ENCODE data around the gene SDHA.
"Not testable (repeated sequence)": the region's sequence is repeated elsewhere in the genome, so short reads cannot be mapped to it uniquely, and the experiment has no call there.

The SDHA gene

GRCh38 chr5:217494-218456 is at the start of gene SDHA, which contains the start of gene CCDC127:
TSS of gene SDHA (plus strand) at chr5:218320. CDS start at chr5:218356, 36 bp downstream.
TSS of gene CCDC127 (minus strand) at chr5:218153. CDS start at chr5:216849, 1,304 bp downstream.
- H3K36me3 ChIP-seq (ENCODE audit: low read length); H3F3A ChIP-seq (ENCODE audit: insufficient read depth); H3K27me3 ChIP-seq (ENCODE audit: low read length); H3K9me2 ChIP-seq (replicated peaks; ENCODE audit: insufficient read depth, low read length); H3K9me3 ChIP-seq (ENCODE audit: insufficient read depth, low read length): not testable (repeated sequence)
- Histone ChIP-seq H3K79me2 (ENCODE audit: insufficient read depth, low read length) (peaks cover 71% of the 10 kb centered on the region), H3K27ac (ENCODE audit: low read depth, low read length) (peak within 1 kb of the TSS; percentile 69), H3K9ac (ENCODE audit: low read length) (peak within 1 kb of the TSS; percentile 99), H4K20me1 (ENCODE audit: low read depth, low read length) (peaks cover 16% of the 10 kb centered on the region; the same call in 1 of the 2 replicates), H2AFZ (ENCODE audit: low read depth, low read length, severe bottlenecking) (peak within 1 kb of the TSS; percentile 88), H3K4me3 (ENCODE audit: insufficient read depth, low read length, poor library complexity, severe bottlenecking) (peak within 1 kb of the TSS; percentile 100), H3K4me2 (ENCODE audit: low read depth, low read length, poor library complexity, severe bottlenecking) (peak within 1 kb of the TSS; percentile 72)
- TF ChIP-seq CTCF (IDR thresholded peaks at IDR 0.05; ENCODE audit: insufficient read depth, low read length, poor library complexity, severe bottlenecking): peak; percentile 50

- Histone ChIP-seq H3K27me3 (ENCODE audit: low read length) (no peaks in the 10 kb centered on the region), H3K4me2 (ENCODE audit: low read depth, low read length, poor library complexity, severe bottlenecking) (no peak overlapping the region)
Measured at GRCh38 chr5:169071-169727, 48.9 kb upstream of the SDHA start.

GRCh38 chr5:169728-170094 is 48.4 kb upstream of the SDHA start:
- no peak overlapping the region for H3K4me3 ChIP-seq (ENCODE audit: insufficient read depth, low read length, poor library complexity, severe bottlenecking)
- H4K20me1 ChIP-seq (ENCODE audit: low read depth, low read length): no peaks in the 10 kb centered on the region
- no peaks in the 10 kb centered on the region for H3K9me3 ChIP-seq (ENCODE audit: insufficient read depth, low read length)
- no peaks in the 10 kb centered on the region for H3K9me2 ChIP-seq (replicated peaks; ENCODE audit: insufficient read depth, low read length)
- H3F3A ChIP-seq (ENCODE audit: insufficient read depth): no peaks in the 10 kb centered on the region
- no peak overlapping the region for H2AFZ ChIP-seq (ENCODE audit: low read depth, low read length, severe bottlenecking)
- no peak overlapping the region for H3K27ac ChIP-seq (ENCODE audit: low read depth, low read length)
- H3K9ac ChIP-seq (ENCODE audit: low read length): no peak overlapping the region
- H3K27me3 ChIP-seq (ENCODE audit: low read length): no peaks in the 10 kb centered on the region
- H3K4me2 ChIP-seq (ENCODE audit: low read depth, low read length, poor library complexity, severe bottlenecking): no peak overlapping the region
- no peak for TF ChIP-seq EZH2phosphoT487 (conservative IDR thresholded peaks at IDR 0.05; ENCODE audit: low read length)
- no peak for TF ChIP-seq CTCF (IDR thresholded peaks at IDR 0.05; ENCODE audit: insufficient read depth, low read length, poor library complexity, severe bottlenecking)
- H3K36me3 ChIP-seq (ENCODE audit: low read length): no peaks in the 10 kb centered on the region
- H3K79me2 ChIP-seq (ENCODE audit: insufficient read depth, low read length): no peaks in the 10 kb centered on the region

More at GRCh38 chr5:169071-169727, 48.9 kb upstream of the SDHA start:
- H3F3A ChIP-seq (ENCODE audit: insufficient read depth): no peaks in the 10 kb centered on the region
- H3K9me3 ChIP-seq (ENCODE audit: insufficient read depth, low read length): no peaks in the 10 kb centered on the region
- H3K79me2 ChIP-seq (ENCODE audit: insufficient read depth, low read length): no peaks in the 10 kb centered on the region
- no peak overlapping the region for H3K4me3 ChIP-seq (ENCODE audit: insufficient read depth, low read length, poor library complexity, severe bottlenecking)
- no peak overlapping the region for H3K9ac ChIP-seq (ENCODE audit: low read length)
- no peaks in the 10 kb centered on the region for H4K20me1 ChIP-seq (ENCODE audit: low read depth, low read length)
- H3K27ac ChIP-seq (ENCODE audit: low read depth, low read length): no peak overlapping the region
- TF ChIP-seq EZH2phosphoT487 (conservative IDR thresholded peaks at IDR 0.05; ENCODE audit: low read length) (no peak), CTCF (IDR thresholded peaks at IDR 0.05; ENCODE audit: insufficient read depth, low read length, poor library complexity, severe bottlenecking) (no peak)
- no peak overlapping the region for H2AFZ ChIP-seq (ENCODE audit: low read depth, low read length, severe bottlenecking)
- no peaks in the 10 kb centered on the region for H3K9me2 ChIP-seq (replicated peaks; ENCODE audit: insufficient read depth, low read length)
- H3K36me3 ChIP-seq (ENCODE audit: low read length): no peaks in the 10 kb centered on the region

All from SU-DHL-6 (cell line).